GM21737 (cell line): ENCODE results near the gene ABCC6.
"Not testable (repeated sequence)": the region's sequence is repeated elsewhere in the genome, so short reads cannot be mapped to it uniquely, and the experiment has no call there.

ENCODE experiments used
- ATAC-seq: cut with Tn5 transposase; IDR thresholded peaks from one replicate; pipeline ENCODE4 v1.9.1; 2021; ENCODE audit warnings: mild to moderate bottlenecking, moderate library complexity; ENCODE audit not compliant: unreplicated experiment

ABCC6 gene

DNA sequence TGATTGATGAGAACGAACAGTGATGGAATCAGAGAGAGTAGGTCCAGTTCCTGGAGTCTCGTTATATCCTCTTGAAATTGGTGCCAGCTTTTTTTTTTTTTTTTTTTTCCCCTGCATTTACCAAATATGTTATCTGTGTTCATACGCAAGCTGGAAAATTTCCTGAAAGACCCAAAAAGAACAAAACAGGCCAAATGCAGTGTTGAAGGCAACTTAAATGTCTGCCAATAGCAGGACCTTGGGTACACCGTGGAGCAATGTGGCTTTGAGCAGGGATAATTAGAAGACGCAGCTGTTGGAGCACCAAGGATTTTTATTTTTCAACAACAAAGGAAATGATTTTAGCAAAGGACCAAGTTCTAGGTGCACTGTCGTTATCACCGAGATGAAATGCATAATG is 105.0 kb downstream of the ABCC6 start:
- no peak for ATAC-seq

DNA sequence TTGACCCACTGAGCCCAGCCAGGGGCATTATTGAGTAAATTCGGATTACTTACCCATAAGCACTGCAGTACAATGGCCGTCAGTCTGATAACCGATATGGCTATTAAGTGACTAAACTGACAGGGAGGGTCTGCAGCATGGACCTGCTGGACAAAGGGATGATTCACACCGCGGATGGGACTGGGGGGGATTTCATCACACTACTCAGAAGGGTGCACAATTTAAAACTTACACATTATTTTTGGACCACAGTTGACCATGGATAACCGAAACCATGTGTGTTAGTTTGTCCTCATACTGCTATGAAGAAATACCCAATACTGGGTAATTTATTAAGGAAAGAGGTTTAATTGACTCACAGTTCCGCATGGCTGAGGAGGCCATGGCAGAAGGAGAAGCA is 106.5 kb downstream of the ABCC6 start:
- no peak for ATAC-seq

DNA sequence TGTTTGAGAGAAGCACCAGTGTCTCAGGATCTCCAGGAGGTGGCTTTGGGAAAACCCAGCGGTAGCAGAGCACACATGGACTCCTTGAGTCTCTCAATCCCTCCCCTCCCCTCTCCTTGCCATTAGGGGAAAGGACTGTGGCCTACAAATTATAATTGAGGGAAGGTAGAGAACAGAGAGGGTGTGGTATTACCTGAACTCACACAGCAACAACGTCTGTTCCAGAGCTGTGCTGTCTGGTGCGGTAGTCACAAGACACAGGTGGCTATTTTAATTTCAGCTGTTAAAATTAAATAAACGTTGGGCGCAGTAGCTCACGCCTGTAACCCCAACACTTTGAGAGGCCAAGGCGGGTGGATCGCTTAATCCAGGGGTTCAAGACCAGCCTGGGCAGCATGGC is 110.2 kb downstream of the ABCC6 start:
- no peak for ATAC-seq

GRCh38 chr16:16112450-16113053 is 110.7 kb downstream of the ABCC6 start:
- ATAC-seq: no peak

DNA sequence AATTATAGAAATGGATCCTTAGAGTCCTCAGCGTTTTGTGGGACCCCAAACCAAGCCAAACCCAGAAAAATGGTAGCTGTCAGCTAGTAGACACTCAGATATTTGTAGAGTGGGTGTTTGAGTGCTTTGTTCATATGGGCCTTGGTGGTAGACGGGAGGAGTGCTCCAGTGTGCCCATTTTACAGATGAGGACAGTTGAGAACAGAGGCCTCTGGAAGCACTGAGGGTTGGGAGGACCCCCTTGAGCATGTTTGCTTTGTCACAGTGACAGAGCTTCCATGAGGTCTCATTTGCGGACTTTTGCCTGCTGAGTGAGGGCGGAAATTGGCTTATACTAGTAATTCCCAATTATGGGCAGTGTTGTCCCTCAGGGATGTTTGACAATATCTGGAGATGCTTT is 111.7 kb downstream of the ABCC6 start:
- no peak for ATAC-seq

GRCh38 chr16:16110111-16110490 is 113.2 kb downstream of the ABCC6 start:
- no peak for ATAC-seq

DNA sequence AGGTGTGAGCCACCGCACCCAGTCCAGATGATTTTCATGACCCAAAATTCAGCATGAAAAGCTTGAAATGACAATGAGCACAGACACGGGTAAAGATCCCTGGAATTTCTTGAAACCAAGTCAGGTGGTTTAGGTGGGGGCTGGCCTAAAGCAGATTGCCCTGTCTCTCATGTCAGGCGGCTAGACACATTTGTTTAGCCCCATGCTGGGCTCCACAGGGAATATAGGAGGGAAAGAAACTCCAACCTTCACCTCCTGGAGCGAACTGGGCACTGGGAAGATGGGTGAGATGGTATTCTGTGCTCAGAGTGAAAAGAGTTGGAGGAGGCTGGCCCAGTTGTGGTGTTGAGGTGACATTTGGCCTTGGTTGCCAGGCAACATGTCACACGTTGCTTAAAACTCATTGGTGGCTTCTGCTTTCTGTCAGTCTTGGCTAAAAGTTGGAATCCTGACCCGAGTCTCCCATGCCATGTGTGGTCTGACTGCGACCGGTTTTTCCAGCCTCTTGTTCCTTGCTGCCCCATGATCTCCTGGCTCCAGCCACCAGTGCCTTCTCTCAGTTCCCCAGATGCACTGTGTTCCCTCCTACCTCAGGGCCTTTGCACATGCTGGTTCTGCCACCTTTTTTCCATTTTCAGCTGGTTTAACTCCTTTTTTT is 113.7 kb downstream of the ABCC6 start:
- ATAC-seq: no peak

- no peak for ATAC-seq
Observed at GRCh38 chr16:16108759-16109158, 114.5 kb downstream of the ABCC6 start.

- no peak for ATAC-seq
Observed at GRCh38 chr16:16107839-16108238, 115.5 kb downstream of the ABCC6 start.

DNA sequence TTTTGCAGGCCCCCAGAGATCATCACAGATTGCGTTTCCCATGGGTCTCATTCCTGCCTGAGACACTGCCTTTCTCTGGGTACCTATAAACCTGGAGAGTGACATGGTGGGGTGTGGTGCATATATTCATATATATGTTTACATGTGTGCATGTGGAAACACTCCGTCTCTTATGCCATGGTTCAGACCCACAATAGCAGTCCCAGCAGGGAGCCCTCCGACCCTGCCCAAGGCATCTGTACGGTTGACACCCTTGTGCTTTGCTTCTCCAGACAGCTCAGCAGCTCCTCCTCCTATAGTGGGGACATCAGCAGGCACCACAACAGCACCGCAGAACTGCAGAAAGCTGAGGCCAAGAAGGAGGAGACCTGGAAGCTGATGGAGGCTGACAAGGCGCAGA is 116.8 kb downstream of the ABCC6 start:
- ATAC-seq: no peak

- ATAC-seq: no peak
Observed at GRCh38 chr16:16105646-16106045, 117.6 kb downstream of the ABCC6 start.

DNA sequence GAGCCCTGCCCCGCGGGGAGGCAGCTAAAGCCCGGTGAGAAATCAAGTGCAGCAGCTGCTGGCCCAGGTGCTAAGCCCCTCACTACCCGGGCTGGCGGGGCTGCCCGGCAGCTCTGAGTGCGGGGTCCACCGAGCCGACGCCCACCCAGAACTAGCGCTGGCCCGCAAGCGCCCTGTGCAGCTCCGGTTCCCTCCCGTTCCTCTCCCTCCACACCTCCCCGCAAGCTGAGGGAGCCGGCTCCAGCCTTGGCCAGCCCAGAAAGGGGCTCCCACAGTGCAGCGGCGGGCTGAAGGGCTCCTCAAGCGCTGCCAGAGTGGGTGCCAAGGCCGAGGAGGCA is 118.5 kb downstream of the ABCC6 start:
- not testable (repeated sequence) for ATAC-seq

GRCh38 chr16:16104132-16104803 is 119.0 kb downstream of the ABCC6 start:
- ATAC-seq: not testable (repeated sequence)

DNA sequence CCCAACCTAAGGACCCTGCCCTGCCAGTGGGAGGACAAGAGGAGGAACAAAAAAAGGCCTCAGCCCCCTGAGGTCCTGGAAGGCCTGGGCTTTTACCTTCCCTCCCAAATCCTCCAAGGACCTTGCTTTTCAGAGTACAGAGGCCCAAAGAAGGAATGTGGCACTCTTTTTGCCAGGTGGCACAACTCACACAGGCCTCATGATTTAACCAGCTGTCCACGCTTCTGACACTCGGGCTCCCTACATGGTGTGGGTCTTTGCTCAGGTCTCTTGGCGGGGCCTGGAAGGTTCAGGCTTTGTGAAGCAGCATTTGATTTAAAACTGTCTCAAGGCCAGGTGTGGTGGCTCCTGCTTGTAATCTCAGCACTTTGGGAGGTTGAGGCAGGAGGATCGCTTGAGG is 120.6 kb downstream of the ABCC6 start:
- ATAC-seq: no peak

DNA sequence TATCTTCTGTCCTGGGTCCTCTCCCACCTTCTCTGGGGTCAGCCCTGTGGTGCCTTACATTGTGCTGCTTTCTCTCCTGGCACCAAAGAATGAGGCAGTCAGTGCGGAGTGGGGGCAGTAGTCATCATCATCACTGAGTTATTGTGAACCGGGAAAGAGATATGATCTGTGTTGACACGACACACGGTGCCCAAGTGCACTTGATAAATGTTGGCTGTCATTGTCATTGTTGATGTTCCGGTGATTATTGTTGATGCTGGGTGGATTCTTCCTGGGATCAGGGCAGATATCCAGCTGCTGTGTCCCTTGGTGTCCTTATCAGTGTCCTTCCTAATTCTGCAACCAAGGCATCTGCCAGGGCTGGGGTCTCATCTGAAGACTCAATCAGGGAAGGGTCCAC is 121.7 kb downstream of the ABCC6 start:
- no peak for ATAC-seq

GRCh38 chr16:16100631-16101030 is 122.7 kb downstream of the ABCC6 start:
- ATAC-seq: no peak

- ATAC-seq: no peak
Observed at GRCh38 chr16:16099320-16099719, 124.0 kb downstream of the ABCC6 start.
